ENCODE results near the gene CSTPP1.

CSTPP1 gene

GRCh38 chr11:46903846-46904245 is 32.7 kb upstream of the CSTPP1 start:
- no peak for DNase-seq
- Histone ChIP-seq H3K27ac (no peak overlapping the region), H3K4me3 (ENCODE audit: low read depth, low read length) (no peak overlapping the region), H3K27me3 (replicated peaks) (no peaks in the 10 kb centered on the region), H3K36me3 (replicated peaks) (peaks cover 2% of the 10 kb centered on the region)
- in situ Hi-C loops (cut with HindIII; ENCODE audit: low pct_ligation_motif_present, low sequenced_read_pairs): loop anchor here (25.0 kb wide), 1 partner anchor 233 kb away; no protein-coding TSS in a partner anchor
- no peak for TF ChIP-seq CTCF (IDR thresholded peaks at IDR 0.05; ENCODE audit: low read depth, low read length, missing control alignments)

GRCh38 chr11:46905806-46906205 is 30.8 kb upstream of the CSTPP1 start:
- Histone ChIP-seq H3K27me3 (replicated peaks) (no peaks in the 10 kb centered on the region), H3K4me3 (ENCODE audit: low read depth, low read length) (no peak overlapping the region), H3K36me3 (replicated peaks) (no peaks in the 10 kb centered on the region), H3K27ac (no peak overlapping the region)
- in situ Hi-C loops (cut with HindIII; ENCODE audit: low pct_ligation_motif_present, low sequenced_read_pairs): loop anchor here (25.0 kb wide), 1 partner anchor 231 kb away; no protein-coding TSS in a partner anchor
- DNase-seq: no peak
- TF ChIP-seq CTCF (IDR thresholded peaks at IDR 0.05; ENCODE audit: low read depth, low read length, missing control alignments): no peak

GRCh38 chr11:46906609-46907041 is 29.9 kb upstream of the CSTPP1 start:
- Histone ChIP-seq H3K27ac (no peak overlapping the region), H3K36me3 (replicated peaks) (no peaks in the 10 kb centered on the region), H3K27me3 (replicated peaks) (no peaks in the 10 kb centered on the region), H3K4me3 (ENCODE audit: low read depth, low read length) (no peak overlapping the region)
- TF ChIP-seq CTCF (IDR thresholded peaks at IDR 0.05; ENCODE audit: low read depth, low read length, missing control alignments): no peak
- peak; percentile 32 for DNase-seq
- in situ Hi-C loops (cut with HindIII; ENCODE audit: low pct_ligation_motif_present, low sequenced_read_pairs): loop anchor here (25.0 kb wide), 1 partner anchor 231 kb away; no protein-coding TSS in a partner anchor

GRCh38 chr11:46907606-46908005 is 29.0 kb upstream of the CSTPP1 start:
- H3K36me3 ChIP-seq (replicated peaks): no peaks in the 10 kb centered on the region
- H3K27ac ChIP-seq: no peak overlapping the region
- no peaks in the 10 kb centered on the region for H3K27me3 ChIP-seq (replicated peaks)
- DNase-seq: no peak
- in situ Hi-C loops (cut with HindIII; ENCODE audit: low pct_ligation_motif_present, low sequenced_read_pairs): loop anchor here (25.0 kb wide), 1 partner anchor 230 kb away; no protein-coding TSS in a partner anchor
- H3K4me3 ChIP-seq (ENCODE audit: low read depth, low read length): no peak overlapping the region
- no peak for TF ChIP-seq CTCF (IDR thresholded peaks at IDR 0.05; ENCODE audit: low read depth, low read length, missing control alignments)

- TF ChIP-seq CTCF (IDR thresholded peaks at IDR 0.05; ENCODE audit: low read depth, low read length, missing control alignments): no peak
- in situ Hi-C loops (cut with HindIII; ENCODE audit: low pct_ligation_motif_present, low sequenced_read_pairs): loop anchor here (25.0 kb wide), 1 partner anchor 225 kb away; no protein-coding TSS in a partner anchor
- Histone ChIP-seq H3K4me3 (ENCODE audit: low read depth, low read length) (peak overlapping the region; percentile 18), H3K27ac (no peak overlapping the region), H3K27me3 (replicated peaks) (no peaks in the 10 kb centered on the region), H3K36me3 (replicated peaks) (no peaks in the 10 kb centered on the region)
- no peak for DNase-seq
Observed at GRCh38 chr11:46912526-46913150, 23.9 kb upstream of the CSTPP1 start.

Data from brain microvascular endothelial cell (primary cell).